Suppressor macrophage treated with lipopolysaccharide for 1 hour (primary cell): ENCODE results near the gene MINDY4B.
"Not testable (repeated sequence)": the region's sequence is repeated elsewhere in the genome, so short reads cannot be mapped to it uniquely, and the experiment has no call there.

Source experiments
- DNase-seq, 3 donors: peaks; one replicate each; pipeline ENCODE4 v3.0.0-alpha.2; 2020 to 2022

MINDY4B gene

DNA sequence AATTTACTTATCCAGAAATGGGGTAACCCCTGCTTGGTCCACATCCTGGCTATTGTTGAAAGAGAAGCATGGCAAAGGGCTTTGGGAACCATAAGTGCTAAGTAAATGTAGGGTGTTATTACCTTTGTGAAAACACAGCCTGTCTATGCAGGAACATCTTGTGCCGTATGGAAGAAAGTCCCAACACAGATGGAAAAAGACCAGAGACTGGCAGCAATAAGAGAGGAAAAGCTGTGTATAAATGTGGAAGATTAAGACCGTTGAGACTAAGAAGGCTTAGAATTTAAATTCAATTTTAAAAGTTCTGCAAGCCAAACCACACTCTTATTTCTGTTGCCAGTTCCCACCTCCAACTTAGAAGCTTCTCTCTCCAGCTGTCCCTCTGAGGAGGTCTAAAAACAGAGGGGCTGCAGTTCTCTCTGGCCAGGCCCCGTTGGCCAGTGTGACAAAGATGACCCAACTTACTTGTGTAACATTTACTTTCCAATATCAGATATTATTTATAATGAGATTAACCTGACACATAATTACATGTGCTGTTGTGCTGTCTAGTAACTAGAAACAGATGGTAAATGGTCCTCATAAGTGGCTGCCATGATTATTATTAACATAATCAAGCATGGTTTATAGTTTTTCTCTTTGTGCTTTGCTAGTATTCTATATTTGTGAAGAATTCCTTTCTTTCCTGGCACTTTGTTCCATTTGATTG lies 7.0 kb downstream of the MINDY4B start:
- DNase-seq: no peak

DNA sequence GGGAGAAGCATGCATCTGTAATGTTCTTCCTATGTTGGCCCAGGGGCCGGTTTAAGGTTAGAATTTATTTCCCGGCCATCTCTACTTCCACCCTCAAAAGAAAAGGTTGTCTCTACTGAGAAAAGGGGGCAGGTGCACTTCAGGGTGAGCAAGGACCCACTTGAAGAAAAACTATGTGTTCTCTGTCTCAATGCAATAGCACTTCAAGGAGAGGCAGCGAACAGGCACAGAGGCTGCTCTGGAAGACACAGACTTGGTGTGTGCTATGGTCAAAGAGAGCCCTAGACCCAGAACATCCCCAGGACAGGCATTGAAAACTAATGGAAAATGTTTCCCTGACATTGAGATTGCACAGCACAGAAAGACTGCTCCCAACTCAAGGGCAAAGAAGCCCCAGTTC lies 7.6 kb downstream of the MINDY4B start:
- DNase-seq: no peak

GRCh38 chr3:150890831-150891230 lies 14.4 kb downstream of the MINDY4B start:
- no peak for DNase-seq

GRCh38 chr3:150890295-150890694 lies 14.9 kb downstream of the MINDY4B start:
- peak; percentile 62 to 92 (median 89) for DNase-seq

- DNase-seq: peak in 2 of 3 donors; percentile 36
Observed at GRCh38 chr3:150889106-150889505, 16.1 kb downstream of the MINDY4B start.

DNA sequence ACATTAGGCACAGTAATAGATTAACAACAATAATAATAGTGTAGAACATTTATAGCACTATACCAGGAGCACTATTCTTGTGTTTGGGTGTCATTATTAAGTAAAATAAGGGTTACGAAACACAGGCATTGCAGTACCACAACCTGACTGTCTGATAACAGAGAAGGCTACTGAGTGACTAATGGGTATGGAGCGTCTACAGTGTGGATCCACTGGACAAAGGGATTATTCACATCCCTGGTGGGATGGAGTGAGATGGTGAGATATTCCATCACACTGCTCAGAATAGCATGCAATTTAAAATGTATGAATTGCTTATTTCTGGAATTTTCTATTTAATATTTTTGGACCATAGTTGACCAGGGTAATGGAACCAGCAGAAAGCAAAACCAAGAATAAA lies 18.2 kb downstream of the MINDY4B start:
- DNase-seq: no peak

- no peak for DNase-seq
Observed at GRCh38 chr3:150885535-150885934, 19.7 kb downstream of the MINDY4B start.

DNA sequence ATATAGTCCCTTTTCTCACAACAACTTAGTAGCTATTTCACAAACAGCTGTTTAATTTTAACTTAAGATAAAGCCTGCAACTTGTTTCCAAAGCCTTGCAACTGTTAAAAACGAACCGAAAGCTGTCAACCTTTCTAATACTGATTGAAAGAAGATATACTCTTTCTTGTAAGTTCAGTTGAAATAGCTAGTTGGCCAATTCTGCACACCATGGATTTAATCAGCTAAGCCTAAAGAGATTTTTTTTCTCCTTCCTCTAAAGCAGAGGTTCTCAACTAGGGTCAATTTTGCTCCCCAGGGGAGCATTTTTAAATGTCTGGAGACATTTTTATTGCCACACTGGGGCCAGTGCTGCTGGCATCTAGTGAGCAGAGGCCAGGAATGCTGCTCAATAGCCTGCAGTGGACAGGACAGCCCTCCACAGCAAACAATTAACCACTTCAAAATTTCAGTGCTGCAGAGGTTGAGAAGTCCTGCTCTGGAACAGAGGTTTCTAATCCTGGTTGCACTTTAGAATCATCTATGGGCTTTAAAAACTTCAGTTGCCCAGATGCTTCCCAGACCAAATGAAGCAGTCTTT lies 26.2 kb downstream of the MINDY4B start:
- DNase-seq: no peak

DNA sequence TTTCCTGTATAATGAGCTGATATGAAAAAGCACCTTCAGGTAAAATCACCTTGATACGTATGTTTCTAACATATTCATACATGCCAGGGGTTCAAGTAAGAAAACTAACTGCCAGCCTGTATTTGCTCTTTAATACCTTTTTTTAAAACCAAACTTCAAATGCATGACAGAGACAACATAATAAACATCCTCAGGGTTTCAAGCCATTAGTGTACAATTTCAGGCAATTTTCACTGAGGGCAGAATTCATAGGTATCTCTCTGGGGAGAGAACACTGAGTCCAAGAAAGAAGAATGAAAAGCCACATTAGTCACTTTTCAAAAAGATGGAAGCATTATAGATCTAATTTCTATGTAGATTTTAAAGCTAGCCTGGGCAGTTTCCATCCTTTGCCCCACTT lies 26.9 kb downstream of the MINDY4B start:
- DNase-seq: no peak

GRCh38 chr3:150877303-150877702 lies 27.9 kb downstream of the MINDY4B start:
- no peak for DNase-seq

- DNase-seq: no peak
Observed at GRCh38 chr3:150876611-150877265, 28.5 kb downstream of the MINDY4B start.

- peak in 1 of 3 donors; percentile 34 for DNase-seq
Observed at GRCh38 chr3:150875548-150875947, 29.7 kb downstream of the MINDY4B start.

DNA sequence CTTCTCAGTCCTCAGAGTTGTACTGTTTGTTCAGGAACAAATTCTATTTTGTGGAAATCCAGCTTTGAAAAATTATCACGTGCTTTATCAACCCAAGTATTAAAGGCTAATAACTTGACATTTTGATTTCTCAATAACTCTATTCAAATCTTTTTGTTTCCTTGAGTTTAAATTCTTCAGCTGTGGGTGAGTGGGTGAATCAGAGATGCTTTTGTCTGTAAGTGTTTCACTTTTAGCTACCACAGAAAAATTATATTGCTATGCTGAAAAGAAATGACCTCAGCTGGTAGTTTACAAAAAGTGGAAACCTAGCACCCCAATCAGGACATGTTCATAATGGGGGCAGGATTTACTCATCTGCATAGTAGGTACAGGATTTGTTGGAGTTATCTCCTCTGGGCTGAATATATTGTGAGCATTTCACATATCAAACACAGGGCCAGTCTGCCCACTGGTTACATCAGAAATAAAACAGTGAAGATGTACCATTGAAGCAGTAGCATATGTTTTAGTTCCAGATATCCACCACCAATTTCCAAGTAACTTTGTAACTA lies 30.5 kb downstream of the MINDY4B start:
- DNase-seq: no peak

DNA sequence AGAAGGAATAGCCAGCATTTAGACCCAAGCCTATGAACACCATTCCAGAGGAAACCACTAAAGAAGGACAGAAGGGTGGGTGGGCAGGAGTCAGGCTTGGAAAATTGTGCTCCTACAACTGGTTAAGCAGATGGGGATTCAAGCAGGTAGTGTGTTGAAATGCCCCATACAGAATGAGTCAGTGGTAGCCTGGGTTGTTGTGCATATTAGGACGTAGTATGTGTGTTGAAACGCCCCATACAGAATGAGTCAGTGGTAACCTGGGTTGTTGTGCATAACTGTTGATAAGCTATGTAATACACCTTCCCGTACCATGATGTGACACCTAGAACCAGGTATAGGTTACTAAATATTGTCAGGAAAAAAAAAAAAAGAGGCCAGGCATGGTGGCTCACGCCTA lies 34.0 kb downstream of the MINDY4B start:
- DNase-seq: no peak

DNA sequence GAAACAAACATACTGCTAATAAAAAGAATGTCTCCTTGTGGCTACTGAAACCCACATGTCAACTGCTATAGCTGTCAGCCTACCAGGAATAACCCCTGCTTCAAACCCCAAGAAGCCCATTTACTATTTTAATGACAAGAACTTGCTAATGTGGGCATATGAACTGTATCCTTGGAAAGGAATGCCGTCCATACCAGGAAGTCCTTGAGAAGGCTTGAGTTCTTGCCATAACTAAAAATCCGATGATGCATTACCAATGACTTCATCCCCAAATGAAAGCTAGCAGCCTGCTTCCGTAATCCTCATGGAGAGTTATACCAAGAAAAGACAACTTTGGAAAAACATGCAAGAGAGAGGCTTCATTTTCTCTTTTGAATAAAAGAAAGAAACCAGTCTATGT lies 34.8 kb downstream of the MINDY4B start:
- peak in 1 of 3 donors; percentile 24 for DNase-seq

DNA sequence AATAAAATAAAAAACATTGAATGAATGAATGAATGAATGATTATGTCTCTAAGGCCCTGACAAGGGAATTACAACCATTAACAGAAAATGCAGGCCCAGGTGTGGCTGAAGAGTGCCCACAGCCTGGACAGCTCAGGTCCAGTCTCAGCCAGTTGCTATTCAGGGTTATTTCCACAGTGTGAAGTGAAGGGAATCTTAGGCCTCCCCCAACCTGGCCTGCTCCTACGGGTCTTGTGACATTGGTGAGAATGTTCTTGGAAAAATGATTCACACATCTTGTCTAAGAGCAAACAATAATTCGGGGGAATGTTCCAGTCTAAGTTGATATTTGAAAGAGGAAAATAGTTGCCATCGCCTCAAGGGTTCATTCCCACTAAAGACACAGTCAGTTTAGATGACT lies 37.0 kb downstream of the MINDY4B start:
- peak; percentile 16 to 25 (median 16) for DNase-seq

- no peak for DNase-seq
Observed at GRCh38 chr3:150867434-150867833, 37.8 kb downstream of the MINDY4B start.

DNA sequence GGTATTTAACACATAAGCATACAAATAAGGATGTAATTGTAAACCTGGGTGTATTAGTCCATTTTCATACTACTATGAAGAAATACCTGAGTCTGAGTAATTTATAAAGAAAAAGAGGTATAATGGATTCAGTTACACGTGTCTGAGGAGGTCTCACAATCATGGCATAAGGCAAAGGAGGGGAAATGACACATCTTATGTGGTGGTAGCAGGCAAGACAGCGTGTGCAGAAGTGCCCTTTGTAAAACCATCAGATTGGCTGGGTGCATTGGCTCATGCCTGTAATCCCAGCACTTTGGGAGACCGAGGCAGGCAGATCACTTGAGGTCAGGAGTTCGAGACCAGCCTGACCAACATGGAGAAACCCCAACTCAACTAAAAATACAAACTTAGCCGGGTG lies 41.3 kb downstream of the MINDY4B start:
- DNase-seq: not testable (repeated sequence)

DNA sequence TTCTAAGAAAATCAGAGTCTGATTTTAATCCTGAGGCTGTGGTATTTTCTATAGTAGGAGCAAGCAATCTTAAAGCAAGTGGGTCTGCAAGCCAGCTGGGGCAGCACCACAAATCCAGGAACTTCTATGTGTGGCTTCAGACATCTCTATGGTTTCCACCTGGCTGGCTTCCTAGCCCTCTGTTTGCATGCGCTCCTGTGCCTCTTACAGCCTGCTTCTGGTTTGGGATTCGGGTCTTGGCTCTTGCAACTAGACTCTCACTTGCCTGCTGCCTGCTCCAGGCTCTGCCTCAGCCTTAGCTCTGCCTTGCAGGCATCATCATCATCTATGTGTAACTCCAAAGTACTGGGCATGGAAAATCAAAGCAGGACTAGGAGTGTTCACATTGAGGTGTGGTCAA lies 43.4 kb downstream of the MINDY4B start:
- DNase-seq: no peak

- not testable (repeated sequence) for DNase-seq
Observed at GRCh38 chr3:150857936-150858335, 47.3 kb downstream of the MINDY4B start.

GRCh38 chr3:150850191-150850590 lies 55.0 kb downstream of the MINDY4B start:
- peak; percentile 45 to 68 (median 63) for DNase-seq

DNA sequence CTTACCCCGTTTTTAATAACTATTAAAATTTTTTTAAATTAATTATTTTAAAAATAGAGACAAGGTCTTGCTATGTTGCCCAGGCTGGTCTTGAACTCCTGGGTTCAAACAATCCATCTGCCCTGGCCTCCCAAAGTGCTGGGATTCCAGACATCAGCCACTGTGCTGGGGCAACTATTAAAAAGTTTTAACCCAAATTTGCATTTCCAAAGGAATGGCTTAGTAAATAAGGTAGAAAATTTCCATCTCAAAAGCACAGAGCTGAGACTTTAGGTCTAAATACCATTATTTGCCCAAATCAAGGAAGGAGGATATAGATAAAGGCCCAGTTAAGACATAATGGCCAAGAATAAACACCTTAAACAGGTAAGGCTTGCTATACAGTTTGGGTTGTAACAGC lies 56.4 kb downstream of the MINDY4B start:
- no peak for DNase-seq

DNA sequence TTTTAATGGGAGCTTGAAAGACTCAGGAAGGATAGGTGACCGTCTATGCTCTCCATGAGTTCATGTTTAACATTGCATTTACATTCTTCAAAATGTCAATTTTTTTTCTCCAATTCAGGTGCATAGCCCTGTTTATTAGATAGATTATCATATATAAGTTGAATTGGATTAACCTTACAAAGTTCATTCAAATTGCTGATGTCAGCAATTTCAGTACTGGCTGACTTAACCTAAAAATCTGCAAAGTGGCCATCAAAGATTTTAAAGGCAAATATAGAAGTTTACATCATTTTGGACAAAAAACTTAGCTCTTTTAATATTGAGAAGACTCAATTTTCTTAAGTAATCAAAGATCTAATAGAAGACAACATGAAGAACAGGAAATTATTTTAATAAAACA lies 57.8 kb downstream of the MINDY4B start:
- no peak for DNase-seq

DNA sequence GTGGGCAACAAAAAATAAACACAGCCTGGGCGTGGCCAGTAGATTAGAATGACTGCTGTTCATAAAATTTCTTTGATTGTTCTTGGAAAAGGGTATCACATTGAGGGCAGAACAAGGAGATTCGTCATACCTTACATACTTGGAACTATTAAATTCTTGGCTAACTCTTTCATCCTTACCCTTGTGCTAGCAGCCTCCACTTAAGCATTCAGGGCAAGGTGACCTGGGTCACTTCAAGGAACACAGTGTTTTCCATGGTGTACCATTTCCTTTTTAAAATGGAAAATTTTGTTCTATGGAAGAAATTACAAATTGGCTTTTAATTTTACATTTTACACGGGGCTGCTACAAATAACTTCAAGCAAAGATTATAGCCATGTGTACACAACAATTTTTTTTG lies 60.8 kb downstream of the MINDY4B start:
- no peak for DNase-seq
